Measurements from ENCODE around the gene IGSF8. TPM values are rescaled to one million over a fixed set of nuclear protein-coding genes. Genes with fewer than 3 reads are reported as not detected.
A peak's percentile ranks its signal among the peaks of the same experiment; 100 is the strongest.

IGSF8 gene
- total and polyA plus RNA-seq, 2 of the 8 experiments (the other 6 are each of a cell fraction or from before 2014, with no cell fraction given) = 69.6 to 132 TPM

GRCh38 chr1:160097151-160097910 is 1.1 kb downstream of the IGSF8 start:
- no peak overlapping the region for H3K56ac ChIP-seq (replicated peaks; ENCODE audit: insufficient read length, low read depth, low read length)
- no peaks in the 10 kb centered on the region; a peak in 1 of 4 replicates for H3K9me3 ChIP-seq (ENCODE audit: insufficient read depth in 2 of 2, low read depth in 1 of 2, low read length in 1 of 2)
- H3K23me2 ChIP-seq (ENCODE audit: low read depth, low read length) = peaks cover 19% of the 10 kb centered on the region
- H3K18ac ChIP-seq (ENCODE audit: extremely low read depth, low read length) = peak overlapping the region; percentile 84
- no peak overlapping the region for H2BK120ac ChIP-seq (replicated peaks; ENCODE audit: low read depth, low read length)
- no peaks in the 10 kb centered on the region for H3K27me3 ChIP-seq (replicated peaks in 1 of 4; ENCODE audit: control insufficient read depth in 3 of 4, extremely low read depth in 1 of 4, insufficient read depth in 3 of 4, low read length in 3 of 4)
- DNase-seq (ENCODE audit: low read depth in 1 of 2, low spot score in 2 of 2) = no peak
- ChIA-PET POLR2A (ENCODE audit: partially characterized antibody) (interaction anchor here (0.7 to 5.1 kb wide), 12 partner anchors 11 to 187 kb away, joined by 3 to 39 read pairs (median 4); partner anchors contain the start of genes ATP1A2, DCAF8, KCNJ10 and KCNJ9), CTCF (ENCODE audit: partially characterized antibody) (interaction anchor here (0.7 to 50.1 kb wide), 11 partner anchors 9 to 122 kb away, joined by 3 to 1874 read pairs (median 6); partner anchors contain the start of genes CASQ1, KCNJ10 and KCNJ9)
- H4K8ac ChIP-seq (ENCODE audit: extremely low read depth, insufficient read depth, low read length) = no peak overlapping the region
- peak overlapping the region; percentile 34 for H3K4ac ChIP-seq (replicated peaks; ENCODE audit: insufficient read length, low read depth, low read length)
- H2AFZ ChIP-seq (ENCODE audit: low read length) = no peak overlapping the region
- H3K79me2 ChIP-seq (ENCODE audit: control insufficient read depth in 1 of 2, insufficient read depth in 2 of 2, low read length in 2 of 2) = peaks cover 0 to 36% of the 10 kb centered on the region in 2 experiments; a peak in 2 of 4 replicates
- TF ChIP-seq RXRA (IDR thresholded peaks at IDR 0.05; ENCODE audit: insufficient read depth, low read depth, low read length) (no peak), POLR2A (IDR thresholded peaks at IDR 0.05; ENCODE audit: control extremely low read depth in 1 of 2, low read depth in 2 of 2, low read length in 2 of 2) (0 out of 3 replicates have a peak, but pooled peaks of 1 of the 2 experiments have one; percentile 30), SIN3A (conservative IDR thresholded peaks at IDR 0.05 in 1 of 2, IDR thresholded peaks at IDR 0.05 in 1 of 2; ENCODE audit: low read depth in 1 of 2, low read length in 2 of 2) (0 out of 4 replicates have a peak, but pooled peaks of 1 of the 2 experiments have one; percentile 2)
- peak overlapping the region; percentile 37; the same call in 1 of the 2 replicates for H3K27ac ChIP-seq (ENCODE audit: low read depth, low read length)
- H4K5ac ChIP-seq (ENCODE audit: insufficient read length, low read depth, low read length) = no peak overlapping the region
- peak overlapping the region; percentile 75; the same call in 1 of the 2 replicates for H2AK5ac ChIP-seq (ENCODE audit: low read depth, low read length)
- peak overlapping the region; percentile 87 for H2BK5ac ChIP-seq (ENCODE audit: low read depth, low read length)
- peak overlapping the region; percentile 93 for H2BK15ac ChIP-seq (ENCODE audit: low read length)
- H3K23ac ChIP-seq (ENCODE audit: insufficient read length) = no peak overlapping the region
- peaks cover 5 to 24% (median 15%) of the 10 kb centered on the region in 4 experiments; a peak in 5 of 8 replicates for H3K36me3 ChIP-seq (ENCODE audit: control insufficient read depth in 2 of 4, insufficient read depth in 4 of 4, low read length in 3 of 4)
- peak overlapping the region; percentile 8 to 59 (median 30); a peak in 3 of 7 replicates for H3K9ac ChIP-seq (replicated peaks in 1 of 4; ENCODE audit: extremely low read depth in 1 of 4, low read depth in 3 of 4, low read length in 3 of 4)
- peak overlapping the region; percentile 95; the same call in 1 of the 2 replicates for H2BK12ac ChIP-seq (ENCODE audit: low read depth, low read length)
- peaks cover 14% of the 10 kb centered on the region for H3K79me1 ChIP-seq (ENCODE audit: low read depth, low read length)
- no peaks in the 10 kb centered on the region for H4K20me1 ChIP-seq (replicated peaks in 1 of 2; ENCODE audit: control insufficient read depth in 1 of 2, insufficient read depth in 2 of 2, low read length in 2 of 2)
- peak overlapping the region; percentile 29; the same call in 1 of the 2 replicates for H2BK20ac ChIP-seq (ENCODE audit: low read length)
- 51% methylated on average over 5 of the region's 5 CpGs; no CpG with 5 or more reads in 1 of the 2 experiments for WGBS, 2 experiments (ENCODE audit: extremely low coverage in 1 of 2, insufficient coverage in 1 of 2, insufficient read length in 1 of 2, insufficient replicate concordance in 2 of 2, low coverage in 1 of 2, low lambda C conversion rate in 2 of 2, missing lambda C conversion rate in 1 of 2)
- peaks cover 9 to 45% (median 31%) of the 10 kb centered on the region in 4 experiments for H3K4me1 ChIP-seq (replicated peaks in 1 of 4; ENCODE audit: control insufficient read depth in 3 of 4, insufficient read depth in 4 of 4, low read length in 3 of 4)
- H3K14ac ChIP-seq (ENCODE audit: insufficient read length) = no peak overlapping the region
- H3K4me2 ChIP-seq (ENCODE audit: insufficient read depth in 1 of 2, low read depth in 2 of 2, low read length in 2 of 2) = peak overlapping the region; percentile 71 to 96
- H3K4me3 ChIP-seq (ENCODE audit: extremely low read depth in 1 of 4, insufficient read depth in 2 of 4, low read depth in 3 of 4, low read length in 4 of 4) = peak overlapping the region; percentile 59 to 92 (median 80)
- peak overlapping the region; percentile 67 for H4K91ac ChIP-seq (replicated peaks; ENCODE audit: insufficient read length, low read length)
- FAIRE-seq = no peak

Measured in H1 (cell line).